Lower leg skin (tissue), 3 donors: Measurements from ENCODE around the gene TSG101.

Source experiments
- CTCF ChIP-seq, 3 donors: fragments of 450-650 bp; IDR thresholded peaks; one replicate each; pipeline ENCODE4 v1.5.1; 2016; ENCODE audit warnings: antibody characterized with exemption in 3 of 3, mild to moderate bottlenecking in 3 of 3, moderate library complexity in 2 of 3
- POLR2A ChIP-seq, 2 donors: fragments of 450-650 bp; IDR thresholded peaks; one replicate each; pipeline ENCODE4 v1.6.1; 2016 to 2017; ENCODE audit warnings: antibody characterized with exemption in 2 of 2, mild to moderate bottlenecking in 1 of 2, moderate library complexity in 1 of 2

GRCh38 chr11:18449251-18449650 is 77.5 kb downstream of the TSG101 start:
- no peak for TF ChIP-seq CTCF (IDR thresholded peaks at IDR 0.05)
- no peak for TF ChIP-seq POLR2A (IDR thresholded peaks at IDR 0.05)
